Kidney (tissue), 22 donors: ENCODE measurements around the gene MARCHF2. TPM values are rescaled to one million over a fixed set of nuclear protein-coding genes. Genes with fewer than 3 reads are reported as not detected.

Source experiments
- DNase-seq, 5 donors: peaks; one replicate each; pipeline ENCODE4 v3.0.0-alpha.2; 2013 to 2020
- FAIRE-seq: peaks from 2 replicates; lab custom pipeline; 2012; peaks lifted over from hg19 to GRCh38; lab: Jason Lieb, UNC
- H3K27ac ChIP-seq, 2 donors: one replicate each; pipeline ENCODE4 v1.7.0; 2013; ENCODE audit warnings: low read depth in 2 of 2, low read length in 2 of 2, inconsistent platforms in 1 of 2
- H3K27me3 ChIP-seq: one replicate; pipeline ENCODE4 v1.7.1; 2013; ENCODE audit warnings: low read length, inconsistent platforms; ENCODE audit not compliant: control insufficient read depth, insufficient read depth
- H3K36me3 ChIP-seq, 3 donors: one replicate each; pipeline versions ENCODE4 v1.7.0 to v1.7.1; 2013; ENCODE audit warnings: low read length in 3 of 3, control low read depth in 1 of 3, inconsistent platforms in 1 of 3; ENCODE audit not compliant: insufficient read depth in 3 of 3, control insufficient read depth in 2 of 3
- H3K4me1 ChIP-seq, 3 donors: one replicate each; pipeline versions ENCODE4 v1.7.0 to v1.7.1; 2013; ENCODE audit warnings: low read length in 3 of 3, inconsistent platforms in 1 of 3, low read depth in 1 of 3; ENCODE audit not compliant: control insufficient read depth in 2 of 3, insufficient read depth in 2 of 3
- H3K4me3 ChIP-seq, 3 donors: one replicate each; pipeline versions ENCODE4 v1.7.0 to v1.8.1; 2013; ENCODE audit warnings: low read length in 3 of 3, control low read depth in 1 of 3, inconsistent platforms in 1 of 3
- H3K9ac ChIP-seq, 3 donors: one replicate each; pipeline versions ENCODE4 v1.7.0 to v1.7.1; 2013; ENCODE audit warnings: low read length in 3 of 3, control low read depth in 1 of 3, inconsistent platforms in 1 of 3
- H3K9me3 ChIP-seq, 3 donors: one replicate each; pipeline versions ENCODE4 v1.7.0 to v1.7.1; 2013; ENCODE audit warnings: low read length in 3 of 3, control low read depth in 1 of 3, inconsistent platforms in 1 of 3; ENCODE audit not compliant: control insufficient read depth in 2 of 3, insufficient read depth in 1 of 3
- intact Hi-C: fragments of 100-400 bp; cut with DNase I; formaldehyde crosslinking; loops from one replicate; pipeline ENCODE4 v1.11.1; 2022
- long read RNA-seq, 10 donors: library from polyadenylated mRNA in 1 of 10; unstranded in 1 of 10; transcript quantifications; one replicate each; pipeline ENCODE4 v2.0.0 and lab custom pipeline, GENCODE V29; 2021 to 2026
- polyA plus RNA-seq: library from polyadenylated mRNA; stranded (reverse); fragments of 350-450 nt; fragmentation: Illumina TruSeq; extraction: RNeasy Lipid Tissue Mini Kit (QIAGEN cat#74804); gene quantifications from one replicate; pipeline ENCODE4 v1.2.3, GENCODE V29; 2014; ENCODE audit warnings: low read depth, low replicate concordance; ENCODE audit not compliant: insufficient read depth
- total RNA-seq: library from RNA; stranded (reverse); fragmentation: NEBNext Ultra II Directional; extraction: Animal tissue kit (Norgen Biotek cat#: 25700); gene quantifications from one replicate; pipeline ENCODE4 v1.2.1, GENCODE V29; 2021
- TF ChIP-seq, protein P1 (sequence below): IDR thresholded peaks from 3 replicates; pipeline ENCODE4 v1.5.1; 2012; ENCODE audit warnings: mild to moderate bottlenecking, moderate library complexity, borderline replicate concordance; ENCODE audit not compliant: insufficient read depth; ENCODE audit errors: extremely low read depth
- donor health status: control.
- donor health status: control.
- donor health status: control.
- donor health status: control.
- donor health status: control.
- donor health status: DM: yes; HTN: yes; CAD: no.
- donor health status: Normal renal cell carcinoma (clear cell type).

The MARCHF2 gene, protein sequence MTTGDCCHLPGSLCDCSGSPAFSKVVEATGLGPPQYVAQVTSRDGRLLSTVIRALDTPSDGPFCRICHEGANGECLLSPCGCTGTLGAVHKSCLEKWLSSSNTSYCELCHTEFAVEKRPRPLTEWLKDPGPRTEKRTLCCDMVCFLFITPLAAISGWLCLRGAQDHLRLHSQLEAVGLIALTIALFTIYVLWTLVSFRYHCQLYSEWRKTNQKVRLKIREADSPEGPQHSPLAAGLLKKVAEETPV
- total RNA-seq (48.4 TPM), polyA plus RNA-seq (46.5 TPM)
- long read RNA-seq, donor 1, partial matches to known transcripts, result 0 of 1 reads
- long read RNA-seq, donor 1, other reads (novel, unspliced or antisense), result 0 of 1 reads
- long read RNA-seq, donor 2, partial matches to known transcripts, result 0 of 7 reads
- long read RNA-seq, donor 2, other reads (novel, unspliced or antisense), result 0 of 7 reads
- long read RNA-seq, donor 3, partial matches to known transcripts, result 0 of 2 reads
- long read RNA-seq, donor 3, other reads (novel, unspliced or antisense), result 0 of 2 reads
- long read RNA-seq, donor 4, partial matches to known transcripts, result 0 of 6 reads
- long read RNA-seq, donor 4, other reads (novel, unspliced or antisense), result 0 of 6 reads
- long read RNA-seq, donor 5, result 0 reads
- long read RNA-seq, donor 6, partial matches to known transcripts, result 0 of 1 reads
- long read RNA-seq, donor 6, other reads (novel, unspliced or antisense), result 0 of 1 reads
- long read RNA-seq, donor 7, transcript MARCH2-201 (5 exons, 1,376 nt), result major isoform, 10 of 46 reads
- long read RNA-seq, donor 7, partial matches to known transcripts, result 8 of 46 reads
- long read RNA-seq, donor 7, other reads (novel, unspliced or antisense), result 23 of 46 reads
- long read RNA-seq, donor 8, partial matches to known transcripts, result 0 of 2 reads
- long read RNA-seq, donor 8, other reads (novel, unspliced or antisense), result 0 of 2 reads
- long read RNA-seq, donor 9, partial matches to known transcripts, result 0 of 3 reads
- long read RNA-seq, donor 9, other reads (novel, unspliced or antisense), result 0 of 3 reads
- long read RNA-seq, donor 10, partial matches to known transcripts, result 0 of 6 reads
- long read RNA-seq, donor 10, other reads (novel, unspliced or antisense), result 0 of 6 reads

DNA sequence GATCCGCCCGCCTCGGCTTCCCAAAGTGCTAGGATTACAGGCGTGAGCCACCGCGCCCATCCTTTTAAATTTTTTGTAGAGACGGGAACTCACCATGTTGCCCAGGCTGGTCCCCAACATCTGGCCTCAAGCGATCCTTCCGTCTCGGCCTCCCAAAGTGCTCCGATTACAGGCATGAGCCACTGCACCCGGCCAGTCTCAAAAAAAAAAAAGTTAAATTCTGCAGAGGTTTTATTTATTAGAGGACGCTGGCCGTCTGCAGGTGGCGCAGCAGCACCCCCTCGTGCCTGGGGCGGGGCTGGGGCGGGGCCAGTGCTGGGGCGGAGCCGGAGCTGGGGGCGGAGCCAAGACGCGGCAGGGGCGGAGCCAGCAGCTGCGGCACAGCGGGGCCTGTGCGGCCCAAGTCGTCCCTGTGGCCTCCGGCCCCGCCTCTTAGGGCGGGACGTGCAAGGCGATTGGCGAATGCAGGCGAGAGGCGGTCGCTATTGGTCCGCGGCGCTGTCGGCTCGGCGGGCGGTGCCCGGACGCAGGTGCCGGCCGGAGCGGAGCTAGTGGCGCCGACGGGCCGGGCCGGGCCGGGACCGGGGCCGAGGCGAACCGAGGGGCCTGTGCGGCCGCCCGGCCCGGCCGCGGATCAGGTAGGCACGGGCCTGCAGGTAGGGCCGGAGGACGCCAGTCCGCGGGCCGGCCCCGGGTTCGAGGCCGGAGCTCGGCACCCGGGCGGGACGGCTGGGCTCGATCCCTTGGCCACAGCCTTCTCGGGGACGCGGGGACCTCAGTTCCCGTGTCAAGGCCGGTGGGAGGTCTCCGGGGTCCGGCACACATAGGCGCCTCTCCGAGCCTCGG lies at the start of gene MARCHF2:
MARCHF2 (plus strand) TSS at position 523 of the 846 bp plus-strand sequence. CDS start 8,536 bp downstream, outside the sequence.
- TF ChIP-seq, protein P1, sequence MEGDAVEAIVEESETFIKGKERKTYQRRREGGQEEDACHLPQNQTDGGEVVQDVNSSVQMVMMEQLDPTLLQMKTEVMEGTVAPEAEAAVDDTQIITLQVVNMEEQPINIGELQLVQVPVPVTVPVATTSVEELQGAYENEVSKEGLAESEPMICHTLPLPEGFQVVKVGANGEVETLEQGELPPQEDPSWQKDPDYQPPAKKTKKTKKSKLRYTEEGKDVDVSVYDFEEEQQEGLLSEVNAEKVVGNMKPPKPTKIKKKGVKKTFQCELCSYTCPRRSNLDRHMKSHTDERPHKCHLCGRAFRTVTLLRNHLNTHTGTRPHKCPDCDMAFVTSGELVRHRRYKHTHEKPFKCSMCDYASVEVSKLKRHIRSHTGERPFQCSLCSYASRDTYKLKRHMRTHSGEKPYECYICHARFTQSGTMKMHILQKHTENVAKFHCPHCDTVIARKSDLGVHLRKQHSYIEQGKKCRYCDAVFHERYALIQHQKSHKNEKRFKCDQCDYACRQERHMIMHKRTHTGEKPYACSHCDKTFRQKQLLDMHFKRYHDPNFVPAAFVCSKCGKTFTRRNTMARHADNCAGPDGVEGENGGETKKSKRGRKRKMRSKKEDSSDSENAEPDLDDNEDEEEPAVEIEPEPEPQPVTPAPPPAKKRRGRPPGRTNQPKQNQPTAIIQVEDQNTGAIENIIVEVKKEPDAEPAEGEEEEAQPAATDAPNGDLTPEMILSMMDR, result peak; percentile 63
- FAIRE-seq (no peak), DNase-seq (peak; percentile 98 to 99 (median 98))
- Histone ChIP-seq H3K4me1 (peaks cover 0 to 6% (median 0%) of the 10 kb centered on the region in 3 donors), H3K9ac (peak within 1 kb of the TSS in 2 of 3 donors; percentile 63 to 69), H3K4me3 (peak within 1 kb of the TSS; percentile 31 to 85 (median 78)), H3K9me3 (no peaks in the 10 kb centered on the region), H3K27me3 (no peaks in the 10 kb centered on the region), H3K27ac (peak within 1 kb of the TSS in 1 of 2 donors; percentile 14), H3K36me3 (no peaks in the 10 kb centered on the region)
- intact Hi-C loops, result loop anchor here (10.0 kb wide), 1 partner anchor 92 kb away; the partner anchor contains the start of gene PRAM1

GRCh38 chr19:8363803-8364771 lies 49.0 kb upstream of the MARCHF2 start, which contains the start of gene ANGPTL4:
Gene ANGPTL4 (plus strand): TSS chr19:8364155. CDS start chr19:8364322, 167 bp downstream.
- FAIRE-seq (no peak), DNase-seq (peak; percentile 59 to 83 (median 70))
- Histone ChIP-seq H3K4me3 (peak within 1 kb of the TSS; percentile 26 to 59 (median 53)), H3K36me3 (no peaks in the 10 kb centered on the region), H3K27me3 (peaks cover 3% of the 10 kb centered on the region), H3K27ac (peak within 1 kb of the TSS in 1 of 2 donors; percentile 32), H3K4me1 (peaks cover 0 to 25% (median 9%) of the 10 kb centered on the region in 3 donors), H3K9me3 (no peaks in the 10 kb centered on the region), H3K9ac (peak within 1 kb of the TSS in 2 of 3 donors; percentile 10 to 55)
- intact Hi-C loops, result no loop called here
- TF ChIP-seq, protein P1, result no peak
